Esophagus squamous epithelium (tissue), 4 donors: ENCODE results near the gene KPNA2.

ENCODE experiments used
- CTCF ChIP-seq, 6 experiments: fragments of 450-650 bp in 4 of 6; fragments of 200-600 bp in 2 of 6; sonication (generic) in 2 of 6; IDR thresholded peaks; one replicate each; pipeline ENCODE4 v1.5.1; 2016 to 2019; ENCODE audit warnings: antibody characterized with exemption in 6 of 6, mild to moderate bottlenecking in 4 of 6, moderate library complexity in 4 of 6
- POLR2A ChIP-seq, 4 donors: fragments of 450-650 bp; IDR thresholded peaks; one replicate each; pipeline ENCODE4 v1.6.1; 2017; ENCODE audit warnings: antibody characterized with exemption in 4 of 4, mild to moderate bottlenecking in 4 of 4, moderate library complexity in 3 of 4

DNA sequence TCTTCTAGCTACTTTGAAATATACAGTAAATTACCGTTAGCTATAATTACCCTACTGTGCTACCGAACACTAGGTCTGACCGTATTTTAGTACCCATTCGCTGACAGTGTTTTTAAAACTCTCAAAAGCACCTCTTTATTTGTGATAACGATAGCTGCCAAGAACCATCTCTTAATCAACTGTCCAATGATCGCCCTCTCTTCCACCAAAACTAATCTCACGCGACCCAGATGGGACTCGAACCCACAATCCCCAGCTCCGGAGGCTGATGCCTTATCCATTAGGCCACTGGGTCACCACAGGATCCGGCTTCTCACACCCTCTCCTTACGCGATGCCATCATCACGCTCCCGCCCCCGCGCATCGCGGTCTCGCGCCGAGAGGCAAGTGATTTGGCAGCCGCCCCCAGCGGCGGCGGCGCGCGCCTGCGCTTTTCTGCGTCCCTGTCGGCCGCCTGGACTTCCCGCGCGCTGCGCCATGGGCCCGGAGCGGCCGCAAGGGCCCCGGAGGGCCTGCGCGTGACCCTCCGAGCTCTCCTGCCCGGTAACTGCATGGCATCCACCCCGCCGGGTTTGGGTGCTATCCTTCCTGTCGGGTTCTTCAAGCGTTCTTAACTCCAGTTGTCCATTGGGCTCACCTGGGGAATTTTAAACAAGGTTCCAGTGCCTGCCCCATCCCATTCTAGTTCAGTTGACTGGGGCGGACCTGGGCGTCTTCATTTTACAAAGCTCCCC lies 15.7 kb upstream of the KPNA2 start:
- TF ChIP-seq CTCF (IDR thresholded peaks at IDR 0.05): peak; percentile 15 to 74 (median 64)
- TF ChIP-seq POLR2A (IDR thresholded peaks at IDR 0.05): peak in 2 of 4 donors; percentile 29 to 48
